SK-N-SH (cell line): ENCODE results near the gene GNG12. TPM values are rescaled to one million over a fixed set of nuclear protein-coding genes. Genes with fewer than 3 reads are reported as not detected.

Experiments used
- ELF1 ChIP-seq: IDR thresholded peaks from 2 replicates; pipeline ENCODE4 v1.4.0; 2012
- EZH2phosphoT487 ChIP-seq: fragments of 200-600 bp; sonication (generic); IDR thresholded peaks from 2 replicates; pipeline ENCODE4 v1.6.1; 2017; ENCODE audit warnings: low read depth, mixed run types, mild to moderate bottlenecking, antibody characterized with exemption, moderate library complexity, borderline replicate concordance
- FOSL2 ChIP-seq: IDR thresholded peaks from 2 replicates; pipeline ENCODE4 v1.4.0; 2012; ENCODE audit warnings: low read depth, mild to moderate bottlenecking, moderate library complexity, borderline replicate concordance
- FOXJ3 ChIP-seq: sonication (generic); formaldehyde crosslinking; IDR thresholded peaks from 2 replicates; pipeline ENCODE4 v1.5.1; 2020; ENCODE audit warnings: mild to moderate bottlenecking, missing genetic modification reagents
- GABPA ChIP-seq: IDR thresholded peaks from 2 replicates; pipeline ENCODE4 v1.4.0; 2012; ENCODE audit warnings: low read depth, mild to moderate bottlenecking
- GATA2 ChIP-seq: sonication (generic); formaldehyde crosslinking; IDR thresholded peaks from 2 replicates; pipeline ENCODE4 v1.5.0; 2020; ENCODE audit warnings: mild to moderate bottlenecking, missing genetic modification reagents
- IRF3 ChIP-seq: fragments of 150-350 bp; IDR thresholded peaks from 2 replicates; pipeline ENCODE4 v1.6.1; 2016; ENCODE audit warnings: mild to moderate bottlenecking, low read depth, low read length
- MAX ChIP-seq: IDR thresholded peaks from 2 replicates; pipeline ENCODE4 v1.4.0; 2012; ENCODE audit warnings: low read depth
- MEF2A ChIP-seq: IDR thresholded peaks from 2 replicates; pipeline ENCODE4 v1.4.0; 2012; ENCODE audit warnings: low read depth, borderline replicate concordance
- NRF1 ChIP-seq: IDR thresholded peaks from 2 replicates; pipeline ENCODE4 v1.6.1; 2012; ENCODE audit warnings: low read depth, mild to moderate bottlenecking, low read length
- RFX5 ChIP-seq: IDR thresholded peaks from 2 replicates; pipeline ENCODE4 v1.6.1; 2012; ENCODE audit warnings: mild to moderate bottlenecking, improper control_type of control experiment, low read length
- RXRA ChIP-seq: IDR thresholded peaks from 2 replicates; pipeline ENCODE4 v1.4.0; 2012; ENCODE audit warnings: low read depth, mild to moderate bottlenecking, borderline replicate concordance
- SIN3A ChIP-seq: IDR thresholded peaks from 2 replicates; pipeline ENCODE4 v1.6.1; 2012; ENCODE audit warnings: low read depth, mild to moderate bottlenecking, low read length, moderate library complexity, borderline replicate concordance
- TAF1 ChIP-seq: IDR thresholded peaks from 2 replicates; pipeline ENCODE4 v1.6.1; 2012; ENCODE audit warnings: low read depth, mild to moderate bottlenecking, low read length, moderate library complexity, borderline replicate concordance
- YY1 ChIP-seq: IDR thresholded peaks from 2 replicates; pipeline ENCODE4 v1.4.0; 2012; ENCODE audit warnings: low read depth, mild to moderate bottlenecking
- polyA plus RNA-seq, 3 experiments: library from polyadenylated mRNA; depleted of rRNA; stranded (reverse); fragments of >200 nt; gene quantifications; 2 replicates each; pipeline ENCODE4 v1.2.3, GENCODE V29; 2012
- TF ChIP-seq, protein P1 (sequence below): fragments of 200-600 bp; sonication (generic); IDR thresholded peaks from 2 replicates; pipeline ENCODE4 v1.6.1; 2017; ENCODE audit warnings: antibody characterized with exemption, mild to moderate bottlenecking, moderate library complexity
- TF ChIP-seq, protein P2 (sequence below): IDR thresholded peaks from 2 replicates; pipeline ENCODE4 v1.6.1; 2012; ENCODE audit warnings: mild to moderate bottlenecking, low read depth, low read length, moderate library complexity
- TF ChIP-seq, protein P3 (sequence below): IDR thresholded peaks from 2 replicates; pipeline ENCODE4 v1.4.0; 2012; ENCODE audit warnings: low read depth, borderline replicate concordance
- TF ChIP-seq, protein P4 (sequence below): IDR thresholded peaks from 2 replicates; pipeline ENCODE4; 2012

The GNG12 gene
- polyA plus RNA-seq, 1 of the 3 experiments (the other 2 are of a cell fraction) = 41.2 TPM

DNA sequence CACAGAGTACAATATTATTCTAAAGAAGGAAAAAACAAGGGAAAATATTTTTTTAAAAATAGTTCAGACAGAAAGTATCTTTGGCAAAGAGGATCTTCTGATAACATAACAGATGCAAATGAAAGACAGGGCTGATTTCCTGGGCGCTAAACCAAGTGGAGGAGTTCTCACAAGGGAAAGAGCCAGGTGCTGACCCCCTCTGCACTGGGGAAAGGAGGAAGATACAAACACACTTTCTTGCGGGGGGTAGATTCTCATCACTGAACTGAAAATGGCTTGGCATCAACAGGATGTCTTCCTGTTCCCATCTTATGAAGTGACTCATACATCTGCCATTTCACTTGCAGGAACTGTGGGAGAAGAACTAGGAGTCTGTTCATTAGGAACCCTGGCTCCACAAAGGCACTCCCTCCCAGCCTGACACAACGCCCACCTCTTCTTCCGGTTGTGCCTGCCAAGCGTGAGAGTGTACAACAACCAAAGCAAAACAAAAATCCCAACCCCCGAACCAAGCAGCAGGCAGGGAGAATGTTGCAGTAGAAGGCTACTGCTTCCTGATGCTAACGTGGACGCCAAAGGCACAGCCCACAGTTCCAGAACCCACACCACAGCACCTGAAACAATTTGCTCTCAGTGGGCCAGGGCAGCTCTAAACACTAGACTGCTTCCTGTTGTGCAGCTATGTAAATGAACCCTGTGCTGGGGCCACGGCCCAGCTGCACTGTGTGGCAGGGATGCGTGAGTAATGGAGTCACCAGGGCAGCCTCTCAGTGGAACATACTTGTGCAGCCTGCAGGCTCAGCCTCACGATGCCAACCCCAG lies 97.2 kb downstream of the GNG12 start (continued):
- TF ChIP-seq ELF1 = peak; percentile 70
- no peak for TF ChIP-seq GABPA
- TF ChIP-seq, protein P1, sequence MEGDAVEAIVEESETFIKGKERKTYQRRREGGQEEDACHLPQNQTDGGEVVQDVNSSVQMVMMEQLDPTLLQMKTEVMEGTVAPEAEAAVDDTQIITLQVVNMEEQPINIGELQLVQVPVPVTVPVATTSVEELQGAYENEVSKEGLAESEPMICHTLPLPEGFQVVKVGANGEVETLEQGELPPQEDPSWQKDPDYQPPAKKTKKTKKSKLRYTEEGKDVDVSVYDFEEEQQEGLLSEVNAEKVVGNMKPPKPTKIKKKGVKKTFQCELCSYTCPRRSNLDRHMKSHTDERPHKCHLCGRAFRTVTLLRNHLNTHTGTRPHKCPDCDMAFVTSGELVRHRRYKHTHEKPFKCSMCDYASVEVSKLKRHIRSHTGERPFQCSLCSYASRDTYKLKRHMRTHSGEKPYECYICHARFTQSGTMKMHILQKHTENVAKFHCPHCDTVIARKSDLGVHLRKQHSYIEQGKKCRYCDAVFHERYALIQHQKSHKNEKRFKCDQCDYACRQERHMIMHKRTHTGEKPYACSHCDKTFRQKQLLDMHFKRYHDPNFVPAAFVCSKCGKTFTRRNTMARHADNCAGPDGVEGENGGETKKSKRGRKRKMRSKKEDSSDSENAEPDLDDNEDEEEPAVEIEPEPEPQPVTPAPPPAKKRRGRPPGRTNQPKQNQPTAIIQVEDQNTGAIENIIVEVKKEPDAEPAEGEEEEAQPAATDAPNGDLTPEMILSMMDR = no peak
- TF ChIP-seq, protein P2, sequence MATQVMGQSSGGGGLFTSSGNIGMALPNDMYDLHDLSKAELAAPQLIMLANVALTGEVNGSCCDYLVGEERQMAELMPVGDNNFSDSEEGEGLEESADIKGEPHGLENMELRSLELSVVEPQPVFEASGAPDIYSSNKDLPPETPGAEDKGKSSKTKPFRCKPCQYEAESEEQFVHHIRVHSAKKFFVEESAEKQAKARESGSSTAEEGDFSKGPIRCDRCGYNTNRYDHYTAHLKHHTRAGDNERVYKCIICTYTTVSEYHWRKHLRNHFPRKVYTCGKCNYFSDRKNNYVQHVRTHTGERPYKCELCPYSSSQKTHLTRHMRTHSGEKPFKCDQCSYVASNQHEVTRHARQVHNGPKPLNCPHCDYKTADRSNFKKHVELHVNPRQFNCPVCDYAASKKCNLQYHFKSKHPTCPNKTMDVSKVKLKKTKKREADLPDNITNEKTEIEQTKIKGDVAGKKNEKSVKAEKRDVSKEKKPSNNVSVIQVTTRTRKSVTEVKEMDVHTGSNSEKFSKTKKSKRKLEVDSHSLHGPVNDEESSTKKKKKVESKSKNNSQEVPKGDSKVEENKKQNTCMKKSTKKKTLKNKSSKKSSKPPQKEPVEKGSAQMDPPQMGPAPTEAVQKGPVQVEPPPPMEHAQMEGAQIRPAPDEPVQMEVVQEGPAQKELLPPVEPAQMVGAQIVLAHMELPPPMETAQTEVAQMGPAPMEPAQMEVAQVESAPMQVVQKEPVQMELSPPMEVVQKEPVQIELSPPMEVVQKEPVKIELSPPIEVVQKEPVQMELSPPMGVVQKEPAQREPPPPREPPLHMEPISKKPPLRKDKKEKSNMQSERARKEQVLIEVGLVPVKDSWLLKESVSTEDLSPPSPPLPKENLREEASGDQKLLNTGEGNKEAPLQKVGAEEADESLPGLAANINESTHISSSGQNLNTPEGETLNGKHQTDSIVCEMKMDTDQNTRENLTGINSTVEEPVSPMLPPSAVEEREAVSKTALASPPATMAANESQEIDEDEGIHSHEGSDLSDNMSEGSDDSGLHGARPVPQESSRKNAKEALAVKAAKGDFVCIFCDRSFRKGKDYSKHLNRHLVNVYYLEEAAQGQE = peak; percentile 7; the same call in 1 of the 2 replicates
- no peak for TF ChIP-seq MEF2A
- TF ChIP-seq EZH2phosphoT487 = no peak
- no peak for TF ChIP-seq IRF3
- TF ChIP-seq SIN3A = no peak
- peak; percentile 88 for TF ChIP-seq FOSL2
- TF ChIP-seq, protein P3, sequence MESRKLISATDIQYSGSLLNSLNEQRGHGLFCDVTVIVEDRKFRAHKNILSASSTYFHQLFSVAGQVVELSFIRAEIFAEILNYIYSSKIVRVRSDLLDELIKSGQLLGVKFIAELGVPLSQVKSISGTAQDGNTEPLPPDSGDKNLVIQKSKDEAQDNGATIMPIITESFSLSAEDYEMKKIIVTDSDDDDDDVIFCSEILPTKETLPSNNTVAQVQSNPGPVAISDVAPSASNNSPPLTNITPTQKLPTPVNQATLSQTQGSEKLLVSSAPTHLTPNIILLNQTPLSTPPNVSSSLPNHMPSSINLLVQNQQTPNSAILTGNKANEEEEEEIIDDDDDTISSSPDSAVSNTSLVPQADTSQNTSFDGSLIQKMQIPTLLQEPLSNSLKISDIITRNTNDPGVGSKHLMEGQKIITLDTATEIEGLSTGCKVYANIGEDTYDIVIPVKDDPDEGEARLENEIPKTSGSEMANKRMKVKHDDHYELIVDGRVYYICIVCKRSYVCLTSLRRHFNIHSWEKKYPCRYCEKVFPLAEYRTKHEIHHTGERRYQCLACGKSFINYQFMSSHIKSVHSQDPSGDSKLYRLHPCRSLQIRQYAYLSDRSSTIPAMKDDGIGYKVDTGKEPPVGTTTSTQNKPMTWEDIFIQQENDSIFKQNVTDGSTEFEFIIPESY = 0 out of 2 replicates have a peak, but pooled peaks have one; percentile 49
- no peak for TF ChIP-seq RFX5
- no peak for TF ChIP-seq GATA2 (CRISPR knock-in tag)
- no peak for TF ChIP-seq RXRA
- TF ChIP-seq TAF1 = peak; percentile 56; the same call in 1 of the 2 replicates
- TF ChIP-seq FOXJ3 (CRISPR knock-in tag) = no peak
- TF ChIP-seq MAX = peak; percentile 80; the same call in 1 of the 2 replicates
- TF ChIP-seq YY1 = peak; percentile 59; the same call in 1 of the 2 replicates
- no peak for TF ChIP-seq NRF1
- TF ChIP-seq, protein P4, sequence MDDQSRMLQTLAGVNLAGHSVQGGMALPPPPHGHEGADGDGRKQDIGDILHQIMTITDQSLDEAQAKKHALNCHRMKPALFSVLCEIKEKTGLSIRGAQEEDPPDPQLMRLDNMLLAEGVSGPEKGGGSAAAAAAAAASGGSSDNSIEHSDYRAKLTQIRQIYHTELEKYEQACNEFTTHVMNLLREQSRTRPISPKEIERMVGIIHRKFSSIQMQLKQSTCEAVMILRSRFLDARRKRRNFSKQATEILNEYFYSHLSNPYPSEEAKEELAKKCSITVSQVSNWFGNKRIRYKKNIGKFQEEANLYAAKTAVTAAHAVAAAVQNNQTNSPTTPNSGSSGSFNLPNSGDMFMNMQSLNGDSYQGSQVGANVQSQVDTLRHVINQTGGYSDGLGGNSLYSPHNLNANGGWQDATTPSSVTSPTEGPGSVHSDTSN = peak; percentile 66
- TF ChIP-seq, all 33 proteins: peak for 14
